OCI-LY7 (cell line): Measurements from ENCODE around the gene IQSEC1. TPM values are rescaled to one million over a fixed set of nuclear protein-coding genes. Genes with fewer than 3 reads are reported as not detected.

Experiments used
- BruUV-seq: library from RNA; stranded (reverse); fragments of 400-500 nt; replicated peaks from 2 replicates; lab custom pipeline; 2021; lab: Mats Ljungman, UMichigan
- CTCF ChIA-PET: fragments of 300-600 bp; sonication (Branson Sonifier 250); formaldehyde crosslinking; loops from one replicate; lab custom pipeline; 2022; ENCODE audit warnings: antibody characterized with exemption; ENCODE audit not compliant: unreplicated experiment; lab: Charles Lee
- POLR2A ChIA-PET: fragments of 300-600 bp; sonication (Branson Sonifier 250); formaldehyde crosslinking; loops from one replicate; lab custom pipeline; 2022; ENCODE audit warnings: antibody characterized with exemption; lab: Charles Lee
- DNase-seq: peaks from one replicate; pipeline ENCODE4 v3.0.0-alpha.2; 2015; ENCODE audit warnings: low spot score
- H2AFZ ChIP-seq: fragments of 200-600 bp; sonication (generic), shearing (Covaris generic); 2 replicates; pipeline ENCODE4 v1.6.1; 2014; ENCODE audit warnings: mild to moderate bottlenecking, antibody characterized with exemption, low read length, moderate library complexity
- H3K27ac ChIP-seq: fragments of 200-600 bp; sonication (generic); 2 replicates; pipeline ENCODE4 v1.5.1; 2014; ENCODE audit warnings: mixed run types, low read depth, mild to moderate bottlenecking, moderate library complexity, low read length, inconsistent platforms; ENCODE audit not compliant: poor library complexity, severe bottlenecking
- H3K36me3 ChIP-seq: fragments of 200-600 bp; sonication (generic); 2 replicates; pipeline ENCODE4 v1.6.1; 2014; ENCODE audit warnings: mild to moderate bottlenecking, antibody characterized with exemption, low read length, moderate library complexity, mixed read lengths; ENCODE audit not compliant: insufficient read depth
- H3K4me1 ChIP-seq: fragments of 200-600 bp; sonication (generic); 2 replicates; pipeline ENCODE4 v1.5.1; 2014; ENCODE audit warnings: mild to moderate bottlenecking, low read length; ENCODE audit not compliant: insufficient read depth, poor library complexity, severe bottlenecking
- H3K4me2 ChIP-seq: fragments of 200-600 bp; sonication (generic); 2 replicates; pipeline ENCODE4 v1.6.1; 2014; ENCODE audit warnings: mild to moderate bottlenecking, low read length
- H3K4me3 ChIP-seq: fragments of 200-600 bp; sonication (generic); 2 replicates; pipeline ENCODE4 v1.5.1; 2014; ENCODE audit warnings: mild to moderate bottlenecking, low read depth, low read length; ENCODE audit not compliant: poor library complexity, severe bottlenecking
- H3K79me2 ChIP-seq: fragments of 200-600 bp; sonication (generic); 2 replicates; pipeline ENCODE4 v1.6.1; 2016; ENCODE audit warnings: low read depth, mild to moderate bottlenecking, low read length, moderate library complexity, mixed read lengths; ENCODE audit not compliant: insufficient read depth
- H3K9me2 ChIP-seq: fragments of 200-600 bp; sonication (generic); 2 replicates; pipeline ENCODE4 v1.6.1; 2016; ENCODE audit warnings: mild to moderate bottlenecking, low read length, mixed read lengths; ENCODE audit not compliant: insufficient read depth
- H3K9me3 ChIP-seq: fragments of 200-600 bp; sonication (generic); 2 replicates; pipeline ENCODE4 v1.6.1; 2014; ENCODE audit warnings: mild to moderate bottlenecking, mixed run types, low read length, mixed read lengths
- H4K20me1 ChIP-seq: fragments of 200-600 bp; sonication (generic); 2 replicates; pipeline ENCODE4 v1.6.1; 2014; ENCODE audit warnings: mild to moderate bottlenecking, antibody characterized with exemption, low read length, moderate library complexity, mixed read lengths; ENCODE audit not compliant: insufficient read depth
- EZH2phosphoT487 ChIP-seq: fragments of 200-600 bp; sonication (generic); IDR thresholded peaks from 2 replicates; pipeline ENCODE4 v1.6.1; 2018; ENCODE audit warnings: low read depth, borderline replicate concordance, mild to moderate bottlenecking, mixed run types, antibody characterized with exemption, low read length, moderate library complexity, mixed read lengths
- intact Hi-C: fragments of 100-400 bp; cut with micrococcal nuclease; formaldehyde crosslinking; loops from one replicate; pipeline ENCODE4 v1.10.0; 2022; ENCODE audit not compliant: unreplicated experiment
- total RNA-seq, 2 experiments: library from RNA; depleted of rRNA in 1 of 2; stranded (reverse); fragments of >200 nt in 1 of 2; shearing (Covaris generic) in 1 of 2; gene quantifications; 2 replicates each; pipeline ENCODE4 v1.2.3, GENCODE V29; 2014 to 2022
- TF ChIP-seq, protein P1 (sequence below): fragments of 200-600 bp; sonication (generic); conservative IDR thresholded peaks from 2 replicates; pipeline ENCODE4 v1.5.1; 2014; ENCODE audit warnings: mild to moderate bottlenecking, antibody characterized with exemption, low read length, moderate library complexity, mixed read lengths

IQSEC1 gene
- total RNA-seq, 2 experiments from 2014 or later, result 25.2 to 70.1 TPM

DNA sequence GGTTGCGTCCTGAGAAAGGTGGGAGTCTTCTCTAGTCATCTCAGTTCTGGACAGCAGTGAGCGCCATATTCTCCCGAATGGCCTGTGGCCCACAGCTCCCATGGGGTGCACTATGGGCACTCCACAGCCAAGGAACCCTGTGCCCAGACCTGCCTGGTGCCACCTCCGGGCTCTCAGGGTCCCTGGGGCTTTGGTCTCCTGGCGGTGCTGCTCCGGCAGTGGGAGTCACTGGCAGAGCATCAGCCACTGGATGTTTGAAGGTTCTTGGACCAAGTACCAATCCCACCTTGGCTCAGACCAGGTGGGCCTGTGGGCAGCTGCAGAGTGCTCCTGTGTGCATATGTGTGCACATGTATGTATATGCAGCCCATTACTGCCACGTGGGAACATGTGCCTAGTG is 163.5 kb downstream of the IQSEC1 start:
- H3K4me3 ChIP-seq, result no peak overlapping the region
- peaks cover 83% of the 10 kb centered on the region; the same call in 1 of the 2 replicates for H3K36me3 ChIP-seq
- DNase-seq, result no peak
- H2AFZ ChIP-seq, result no peak overlapping the region
- H3K9me2 ChIP-seq, result no peaks in the 10 kb centered on the region
- H3K4me1 ChIP-seq, result peaks cover 10% of the 10 kb centered on the region
- BruUV-seq, result no TSS peak
- POLR2A ChIA-PET, result no interaction called here
- no peak overlapping the region for H3K27ac ChIP-seq
- no peaks in the 10 kb centered on the region for H3K79me2 ChIP-seq
- no peaks in the 10 kb centered on the region for H3K9me3 ChIP-seq
- CTCF ChIA-PET, result no interaction called here
- TF ChIP-seq, protein P1, sequence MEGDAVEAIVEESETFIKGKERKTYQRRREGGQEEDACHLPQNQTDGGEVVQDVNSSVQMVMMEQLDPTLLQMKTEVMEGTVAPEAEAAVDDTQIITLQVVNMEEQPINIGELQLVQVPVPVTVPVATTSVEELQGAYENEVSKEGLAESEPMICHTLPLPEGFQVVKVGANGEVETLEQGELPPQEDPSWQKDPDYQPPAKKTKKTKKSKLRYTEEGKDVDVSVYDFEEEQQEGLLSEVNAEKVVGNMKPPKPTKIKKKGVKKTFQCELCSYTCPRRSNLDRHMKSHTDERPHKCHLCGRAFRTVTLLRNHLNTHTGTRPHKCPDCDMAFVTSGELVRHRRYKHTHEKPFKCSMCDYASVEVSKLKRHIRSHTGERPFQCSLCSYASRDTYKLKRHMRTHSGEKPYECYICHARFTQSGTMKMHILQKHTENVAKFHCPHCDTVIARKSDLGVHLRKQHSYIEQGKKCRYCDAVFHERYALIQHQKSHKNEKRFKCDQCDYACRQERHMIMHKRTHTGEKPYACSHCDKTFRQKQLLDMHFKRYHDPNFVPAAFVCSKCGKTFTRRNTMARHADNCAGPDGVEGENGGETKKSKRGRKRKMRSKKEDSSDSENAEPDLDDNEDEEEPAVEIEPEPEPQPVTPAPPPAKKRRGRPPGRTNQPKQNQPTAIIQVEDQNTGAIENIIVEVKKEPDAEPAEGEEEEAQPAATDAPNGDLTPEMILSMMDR, result no peak
- no peak for TF ChIP-seq EZH2phosphoT487
- H4K20me1 ChIP-seq, result no peaks in the 10 kb centered on the region
- no peak overlapping the region for H3K4me2 ChIP-seq
- intact Hi-C loops, result no loop called here

DNA sequence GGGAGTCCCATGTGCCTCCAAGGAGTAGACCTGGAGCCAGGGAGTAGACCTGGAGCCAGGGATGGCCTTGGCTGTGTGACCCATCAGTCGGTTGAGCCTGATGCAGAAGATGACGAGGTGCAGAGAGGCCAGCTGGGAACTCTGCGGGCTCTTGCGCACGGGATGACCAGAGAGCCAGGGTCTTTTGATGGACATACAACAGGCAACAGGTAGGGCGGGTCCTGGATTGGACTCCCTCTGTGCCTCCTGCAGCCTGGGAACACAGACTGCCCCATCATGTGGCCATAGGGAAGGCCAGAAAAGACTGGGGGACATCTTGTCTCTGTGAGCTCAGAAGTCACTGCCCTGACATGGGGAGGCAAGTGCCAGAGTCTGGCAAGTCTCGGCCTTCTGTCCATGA is 164.4 kb downstream of the IQSEC1 start:
- no peak overlapping the region for H3K27ac ChIP-seq
- no peaks in the 10 kb centered on the region for H4K20me1 ChIP-seq
- no peak overlapping the region for H3K4me3 ChIP-seq
- no peak overlapping the region for H3K4me2 ChIP-seq
- peaks cover 10% of the 10 kb centered on the region for H3K4me1 ChIP-seq
- no peak for TF ChIP-seq EZH2phosphoT487
- TF ChIP-seq, protein P1, result no peak
- H3K9me2 ChIP-seq, result no peaks in the 10 kb centered on the region
- intact Hi-C loops, result no loop called here
- H3K36me3 ChIP-seq, result peaks cover 83% of the 10 kb centered on the region; the same call in 1 of the 2 replicates
- no peaks in the 10 kb centered on the region for H3K9me3 ChIP-seq
- POLR2A ChIA-PET, result no interaction called here
- CTCF ChIA-PET, result no interaction called here
- no TSS peak for BruUV-seq
- no peak for DNase-seq
- no peaks in the 10 kb centered on the region for H3K79me2 ChIP-seq
- no peak overlapping the region for H2AFZ ChIP-seq

DNA sequence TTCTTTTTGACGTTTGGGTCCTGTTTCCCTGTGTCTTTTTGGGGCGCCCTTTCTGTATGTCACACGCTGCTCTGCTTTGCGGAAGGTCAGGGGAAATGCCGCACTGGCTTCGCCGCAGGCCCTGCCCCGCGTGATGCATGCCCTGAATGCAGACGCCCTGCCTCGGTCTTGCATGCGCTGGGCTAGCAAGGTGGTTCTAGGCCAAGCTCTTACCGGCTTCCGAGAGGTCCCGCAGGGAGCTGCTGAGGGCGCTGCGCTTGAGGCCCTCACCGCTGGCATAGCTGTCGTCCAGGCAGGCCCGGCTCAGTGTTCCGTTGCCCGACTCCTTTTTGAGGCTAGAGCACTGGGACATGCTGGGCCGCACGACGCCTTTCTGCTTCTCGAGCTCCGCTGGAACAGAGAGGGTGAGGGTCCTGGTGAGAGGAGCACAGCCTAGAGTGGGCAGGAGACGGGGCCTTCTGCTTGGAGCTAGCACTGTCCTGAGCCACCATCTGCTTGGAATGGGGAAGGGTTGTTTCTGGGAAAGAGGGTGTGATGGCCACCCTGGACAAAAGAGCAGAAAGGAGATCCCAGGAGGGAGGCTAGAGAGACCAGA is 165.0 kb downstream of the IQSEC1 start:
- CTCF ChIA-PET, result interaction anchor here (0.6 kb wide), 1 partner anchor 16 kb away, joined by 3 read pairs; no protein-coding TSS in a partner anchor
- H4K20me1 ChIP-seq, result no peaks in the 10 kb centered on the region
- TF ChIP-seq, protein P1, result no peak
- no peak for TF ChIP-seq EZH2phosphoT487

More for the DNA sequence above, 165.0 kb downstream of the IQSEC1 start:
- Histone ChIP-seq H3K4me1 (peaks cover 8% of the 10 kb centered on the region), H3K9me2 (no peaks in the 10 kb centered on the region), H3K4me2 (no peak overlapping the region), H3K4me3 (no peak overlapping the region), H2AFZ (no peak overlapping the region), H3K9me3 (no peaks in the 10 kb centered on the region), H3K36me3 (peaks cover 84% of the 10 kb centered on the region; the same call in 1 of the 2 replicates), H3K79me2 (no peaks in the 10 kb centered on the region), H3K27ac (no peak overlapping the region)
- BruUV-seq, result no TSS peak
- intact Hi-C loops, result no loop called here
- POLR2A ChIA-PET, result no interaction called here
- no peak for DNase-seq
